HepG2 (cell line): Measurements from ENCODE around the gene AKR7A2. TPM values are rescaled to one million over a fixed set of nuclear protein-coding genes. Genes with fewer than 3 reads are reported as not detected.

Source experiments
- ATAC-seq: fragments of 200-7000 bp; cut with Tn5 transposase; 3 replicates; pipeline ENCODE4 v1.9.1; 2020; ENCODE audit warnings: mild to moderate bottlenecking, moderate library complexity
- BruUV-seq: library from RNA; stranded (reverse); fragments of 400-500 nt; replicated peaks from 2 replicates; lab custom pipeline; 2021; lab: Mats Ljungman, UMichigan
- CTCF ChIA-PET: fragments of 300-600 bp; formaldehyde crosslinking; extraction: SDS; loops from one replicate; lab custom pipeline; 2021; ENCODE audit warnings: low total read pairs, inconsistent platforms, low intra/inter-chr PET ratio; lab: Yijun Ruan, JAX
- POLR2A ChIA-PET: fragments of 350-600 bp; sonication (Branson Sonifier 250); formaldehyde crosslinking; loops from one replicate; lab custom pipeline; 2020; ENCODE audit warnings: antibody characterized with exemption, inconsistent platforms; lab: Yijun Ruan, JAX
- DNase-seq: peaks from one replicate; pipeline ENCODE4 v3.0.0-alpha.2; 2015; ENCODE audit warnings: low spot score
- FAIRE-seq: peaks from 3 replicates; lab custom pipeline; 2011; peaks lifted over from hg19 to GRCh38; lab: Jason Lieb, UNC
- H2AFZ ChIP-seq: one replicate; pipeline ENCODE4 v1.6.1; 2011; ENCODE audit warnings: low read length, inconsistent platforms
- H3K27ac ChIP-seq: fragments of 300-600 bp; 3 replicates; pipeline ENCODE4 v1.8.0; 2011; ENCODE audit warnings: mixed run types, mild to moderate bottlenecking, mixed read lengths, low read length, inconsistent platforms; ENCODE audit not compliant: insufficient read depth; ENCODE audit errors: extremely low read length
- H3K27me3 ChIP-seq, 2 experiments: fragments of 200-600 bp in 1 of 2; 2 replicates in 1 of 2; 3 replicates in 1 of 2; pipeline versions ENCODE4 v1.6.0 to v1.8.0; 2011; ENCODE audit warnings: low read length in 2 of 2, mild to moderate bottlenecking in 2 of 2, moderate library complexity in 2 of 2, inconsistent platforms in 1 of 2; ENCODE audit not compliant: insufficient read depth in 2 of 2, control insufficient read depth in 1 of 2
- H3K36me3 ChIP-seq, 2 experiments: fragments of 200-600 bp in 1 of 2; replicated peaks in 1 of 2; 2 replicates in 1 of 2; 3 replicates in 1 of 2; pipeline versions ENCODE4 v1.5.1 to v1.8.0; 2011; ENCODE audit warnings: low read length in 2 of 2, inconsistent platforms in 1 of 2; ENCODE audit not compliant: insufficient read depth in 2 of 2, control insufficient read depth in 1 of 2
- H3K4me1 ChIP-seq: 2 replicates; pipeline ENCODE4 v1.5.1; 2012; ENCODE audit warnings: low read length, inconsistent platforms; ENCODE audit not compliant: insufficient read depth
- H3K4me2 ChIP-seq: 2 replicates; pipeline ENCODE4 v1.6.0; 2011; ENCODE audit warnings: low read depth, low read length, inconsistent platforms
- H3K4me3 ChIP-seq, 3 experiments: fragments of 200-600 bp in 1 of 3; sonication (generic), shearing (Covaris generic) in 1 of 3; replicated peaks in 1 of 3; 2 replicates each; pipeline ENCODE4 v1.5.1; 2011 to 2016; ENCODE audit warnings: low read length in 3 of 3, inconsistent platforms in 2 of 3, low read depth in 2 of 3, mild to moderate bottlenecking in 2 of 3, control low read depth in 1 of 3, mixed read lengths in 1 of 3; ENCODE audit not compliant: insufficient read depth in 1 of 3
- H3K79me2 ChIP-seq: one replicate; pipeline ENCODE4 v1.6.1; 2011; ENCODE audit warnings: low read length, inconsistent platforms; ENCODE audit not compliant: insufficient read depth
- H3K9ac ChIP-seq: 2 replicates; pipeline ENCODE4 v1.6.0; 2011; ENCODE audit warnings: mild to moderate bottlenecking, low read depth, low read length, inconsistent platforms; ENCODE audit not compliant: insufficient read depth
- H3K9me3 ChIP-seq: 2 replicates; pipeline ENCODE4 v1.5.1; 2012; ENCODE audit warnings: mild to moderate bottlenecking, low read length
- H4K20me1 ChIP-seq: 2 replicates; pipeline ENCODE4 v1.6.0; 2011; ENCODE audit warnings: inconsistent platforms, mild to moderate bottlenecking, low read length, moderate library complexity; ENCODE audit not compliant: insufficient read depth
- AGO2 ChIP-seq: fragments of 200-400 bp; formaldehyde crosslinking; optimal IDR thresholded peaks from 2 replicates; pipeline ENCODE3; 2017; ENCODE audit warnings: mild to moderate bottlenecking, low read depth, low read length, moderate library complexity
- FOSL1 ChIP-seq: sonication (generic); formaldehyde crosslinking; IDR thresholded peaks from 2 replicates; pipeline ENCODE4 v1.9.0; 2021; ENCODE audit warnings: missing genetic modification reagents, borderline replicate concordance
- GABPB1 ChIP-seq: IDR thresholded peaks from 2 replicates; pipeline ENCODE4 v1.6.1; 2016; ENCODE audit warnings: mild to moderate bottlenecking, missing genetic modification reagents, moderate library complexity, missing compliant biosample characterization
- KAT8 ChIP-seq: IDR thresholded peaks from 2 replicates; pipeline ENCODE4 v1.6.1; 2016; ENCODE audit warnings: missing genetic modification reagents, missing compliant biosample characterization
- LRRFIP1 ChIP-seq: sonication (generic); formaldehyde crosslinking; conservative IDR thresholded peaks from 2 replicates; pipeline ENCODE4 v1.4.0; 2020; ENCODE audit warnings: missing genetic modification reagents
- MXD1 ChIP-seq: sonication (generic); formaldehyde crosslinking; IDR thresholded peaks from 2 replicates; pipeline ENCODE4 v1.4.0; 2020; ENCODE audit warnings: mild to moderate bottlenecking, missing genetic modification reagents
- MZF1 ChIP-seq: sonication (generic); formaldehyde crosslinking; IDR thresholded peaks from 2 replicates; pipeline ENCODE4 v1.8.1; 2023; ENCODE audit warnings: mild to moderate bottlenecking, missing genetic modification reagents, borderline replicate concordance
- NCOA2 ChIP-seq: sonication (generic); formaldehyde crosslinking; IDR thresholded peaks from 2 replicates; pipeline ENCODE4 v1.8.0; 2022; ENCODE audit warnings: inconsistent platforms
- SOX13 ChIP-seq, 3 experiments: fragments of 450-650 bp in 1 of 3; sonication (generic) in 1 of 3; formaldehyde crosslinking in 1 of 3; IDR thresholded peaks in 2 of 3; conservative IDR thresholded peaks in 1 of 3; 2 replicates each; pipeline versions ENCODE4 v1.5.0 to v1.6.1; 2016 to 2020; ENCODE audit warnings: antibody characterized with exemption in 1 of 3, mild to moderate bottlenecking in 1 of 3, missing compliant biosample characterization in 1 of 3, missing genetic modification reagents in 1 of 3, moderate library complexity in 1 of 3
- TCF7 ChIP-seq: sonication (generic); IDR thresholded peaks from 2 replicates; pipeline ENCODE4 v1.6.1; 2016; ENCODE audit warnings: antibody characterized with exemption, low read depth
- THRA ChIP-seq: sonication (generic); formaldehyde crosslinking; IDR thresholded peaks from 2 replicates; pipeline ENCODE4 v1.4.0; 2020; ENCODE audit warnings: missing genetic modification reagents, borderline replicate concordance
- ZBTB2 ChIP-seq: sonication (generic); formaldehyde crosslinking; IDR thresholded peaks from 2 replicates; pipeline ENCODE4 v1.8.0; 2022; ENCODE audit warnings: low read depth, missing genetic modification reagents
- ZFP90 ChIP-seq: sonication (generic); formaldehyde crosslinking; IDR thresholded peaks from 2 replicates; pipeline ENCODE4 v1.8.0; 2022; ENCODE audit warnings: missing genetic modification reagents, mild to moderate bottlenecking, inconsistent platforms, borderline replicate concordance
- ZNF891 ChIP-seq: sonication (generic); formaldehyde crosslinking; IDR thresholded peaks from 2 replicates; pipeline ENCODE4 v1.5.0; 2020; ENCODE audit warnings: mild to moderate bottlenecking, missing genetic modification reagents
- WGBS: methylation state at CpG from one replicate; pipeline ENCODE4 v1.1.6; 2017; ENCODE audit warnings: low lambda C conversion rate; 5-methylcytosine and 5-hydroxymethylcytosine counted together
- in situ Hi-C: cut with HindIII; loops from 2 replicates; pipeline ENCODE4 v1.10.0; 2017; ENCODE audit warnings: low pct_unique_long_range_greater_than_20kb; ENCODE audit not compliant: extremely low pct_ligation_motif_present
- intact Hi-C: fragments of 100-400 bp; cut with micrococcal nuclease; formaldehyde crosslinking; loops from one replicate; pipeline ENCODE4 v1.10.0; 2022; ENCODE audit not compliant: unreplicated experiment
- polyA plus RNA-seq, 8 experiments: library from polyadenylated mRNA; depleted of rRNA in 3 of 8; stranded (reverse) in 7 of 8; unstranded in 1 of 8; fragments of >200 nt; fragmentation: Illumina TruSeq in 4 of 8; extraction: Trizol in 4 of 8; gene quantifications; 2 replicates each; pipeline versions ENCODE4 v1.2.1 to v1.2.3, GENCODE V29; 2011 to 2016; ENCODE audit warnings: low read depth in 4 of 8, missing spikeins in 1 of 8, mixed read lengths in 1 of 8; ENCODE audit not compliant: insufficient read depth in 1 of 8
- total RNA-seq, 5 experiments: library from RNA; depleted of rRNA; stranded (reverse); fragments of >200 nt; fragmentation: Illumina TruSeq; extraction: Trizol; gene quantifications; 2 replicates each; pipeline ENCODE4 v1.2.3, GENCODE V29; 2016; ENCODE audit warnings: low read depth in 1 of 5

The AKR7A2 gene
- total and polyA plus RNA-seq, 2 of the 13 experiments (the other 11 are each of a cell fraction or from before 2014, with no cell fraction given) = 45.2 to 75.6 TPM

GRCh38 chr1:19344831-19345230, 32.9 kb upstream of the AKR7A2 start:
- Histone ChIP-seq H3K4me2 (no peak overlapping the region), H4K20me1 (no peaks in the 10 kb centered on the region), H3K4me3 (no peak overlapping the region)
- TF ChIP-seq THRA (CRISPR knock-in tag) = no peak
- TF ChIP-seq ZFP90 = no peak
- TF ChIP-seq KAT8 (CRISPR knock-in tag) = no peak
- TF ChIP-seq ZNF891 (CRISPR knock-in tag) = 0 out of 2 replicates have a peak, but pooled peaks have one; percentile 20
- TF ChIP-seq TCF7 = no peak
- TF ChIP-seq GABPB1 (CRISPR knock-in tag) = 0 out of 2 replicates have a peak, but pooled peaks have one; percentile 3
- no peak for TF ChIP-seq SOX13 (IDR thresholded peaks at IDR 0.05)
- TF ChIP-seq SOX13 (CRISPR knock-in tag; conservative IDR thresholded peaks at IDR 0.05 in 1 of 2, IDR thresholded peaks at IDR 0.05 in 1 of 2) = no peak
- peak; percentile 62 for TF ChIP-seq AGO2
- no peak for TF ChIP-seq MXD1 (CRISPR knock-in tag)
- TF ChIP-seq NCOA2 (CRISPR knock-in tag) = no peak
- no peak for TF ChIP-seq MZF1 (CRISPR knock-in tag)
- TF ChIP-seq LRRFIP1 (CRISPR knock-in tag) = no peak
- no peak for TF ChIP-seq ZBTB2 (CRISPR knock-in tag)
- no peak for TF ChIP-seq FOSL1
- TF ChIP-seq, all 625 proteins: peak for 3
- no peaks in the 10 kb centered on the region for H3K79me2 ChIP-seq
- peaks cover 2% of the 10 kb centered on the region; the same call in 1 of the 2 replicates for H3K4me1 ChIP-seq
- ChIA-PET CTCF (interaction anchor here (0.7 to 1.3 kb wide), 3 partner anchors 43 to 309 kb away, joined by 3 to 5 read pairs (median 3); no protein-coding TSS in a partner anchor), POLR2A (no interaction called here)
- in situ Hi-C loops (loop anchor here (5.0 kb wide), 2 partner anchors 42 to 302 kb away; no protein-coding TSS in a partner anchor), intact Hi-C loops (no loop called here)
- H3K9ac ChIP-seq = no peak overlapping the region
- no TSS peak for BruUV-seq
- ATAC-seq (no peak), DNase-seq (no peak), FAIRE-seq (no peak)
- H3K27ac ChIP-seq = no peak overlapping the region
- peaks cover 31 to 37% of the 10 kb centered on the region in 2 experiments; a peak in 4 of 5 replicates for H3K36me3 ChIP-seq
- 99% methylated on average over 7 of the region's 11 CpGs for WGBS
- no peak overlapping the region for H2AFZ ChIP-seq
- no peaks in the 10 kb centered on the region for H3K9me3 ChIP-seq
- H3K27me3 ChIP-seq = no peaks in the 10 kb centered on the region
